ENCODE measurements around the gene SPATS2L.

GRCh38 chr2:200272320-200272719 lies 34.2 kb upstream of the SPATS2L start:
- TF ChIP-seq ZNF646 (CRISPR knock-in tag; IDR thresholded peaks at IDR 0.05) (no peak), ZBTB49 (CRISPR knock-in tag; IDR thresholded peaks at IDR 0.05; ENCODE audit: borderline replicate concordance) (no peak), POLR2AphosphoS5 (IDR thresholded peaks at IDR 0.05; ENCODE audit: low read depth, low read length) (no peak)
